GDM1 (cell line): Measurements from ENCODE around the gene MPND.

ENCODE experiments used
- DNase-seq: peaks from one replicate; lab custom pipeline; 2025; lab: John Stamatoyannopoulos, UW

Gene MPND

GRCh38 chr19:4379383-4380253, 36.3 kb downstream of the MPND start:
- no peak for DNase-seq

- DNase-seq, result no peak
Observed at GRCh38 chr19:4380254-4380727, 36.9 kb downstream of the MPND start.

- no peak for DNase-seq
Observed at GRCh38 chr19:4385291-4386040, 42.1 kb downstream of the MPND start.

GRCh38 chr19:4386041-4386782, 42.9 kb downstream of the MPND start:
- DNase-seq, result no peak

- no peak for DNase-seq
Observed at GRCh38 chr19:4388337-4389063, 45.1 kb downstream of the MPND start.

- no peak for DNase-seq
Observed at GRCh38 chr19:4389064-4389375, 45.7 kb downstream of the MPND start.

GRCh38 chr19:4389511-4390016, 46.2 kb downstream of the MPND start:
- DNase-seq, result no peak

- no peak for DNase-seq
Observed at GRCh38 chr19:4390017-4390566, 46.7 kb downstream of the MPND start.

GRCh38 chr19:4390567-4391305, 47.4 kb downstream of the MPND start:
- DNase-seq, result no peak

- DNase-seq, result no peak
Observed at GRCh38 chr19:4391306-4391693, 47.9 kb downstream of the MPND start.

- DNase-seq, result no peak
Observed at GRCh38 chr19:4391701-4392483, 48.5 kb downstream of the MPND start.

GRCh38 chr19:4393947-4394590, 50.7 kb downstream of the MPND start:
- no peak for DNase-seq

GRCh38 chr19:4396949-4397783, 53.8 kb downstream of the MPND start:
- no peak for DNase-seq

- no peak for DNase-seq
Observed at GRCh38 chr19:4399812-4400134, 56.4 kb downstream of the MPND start.

GRCh38 chr19:4400135-4400936, 57.0 kb downstream of the MPND start, which contains the start of gene SH3GL1:
SH3GL1 (minus strand) TSS chr19:4400547; CDS start chr19:4400368, 179 bp downstream.
- peak; percentile 85 for DNase-seq

GRCh38 chr19:4401769-4402170, 58.4 kb downstream of the MPND start:
- DNase-seq, result no peak

GRCh38 chr19:4402171-4403004, 59.0 kb downstream of the MPND start, which contains the start of gene CHAF1A:
CHAF1A (plus strand) TSS chr19:4402640; CDS start chr19:4402763, 123 bp downstream.
- peak; percentile 100 for DNase-seq
